HepG2 (cell line): Measurements from ENCODE around the gene OGG1. TPM values are rescaled to one million over a fixed set of nuclear protein-coding genes. Genes with fewer than 3 reads are reported as not detected.
A peak's percentile ranks its signal among the peaks of the same experiment; 100 is the strongest.

Experiments
- ASH2L ChIP-seq: fragments of 300-600, 200-600 bp; sonication (generic); IDR thresholded peaks from 2 replicates; pipeline ENCODE4 v1.7.0; 2017; ENCODE audit warnings: low read depth, mild to moderate bottlenecking, moderate library complexity, mixed read lengths, low read length; ENCODE audit not compliant: insufficient read length
- CCDC6 ChIP-seq: sonication (generic); formaldehyde crosslinking; IDR thresholded peaks from 2 replicates; pipeline ENCODE4 v1.8.1; 2022; ENCODE audit warnings: mild to moderate bottlenecking, missing genetic modification reagents, moderate library complexity
- CSRNP2 ChIP-seq: sonication (generic); formaldehyde crosslinking; conservative IDR thresholded peaks from 2 replicates; pipeline ENCODE4 v1.8.0; 2022; ENCODE audit warnings: low read depth, missing genetic modification reagents
- NFAT5 ChIP-seq: sonication (generic); formaldehyde crosslinking; IDR thresholded peaks from 2 replicates; pipeline ENCODE4 v1.4.0; 2020; ENCODE audit warnings: missing genetic modification reagents
- PITX1 ChIP-seq: sonication (generic); formaldehyde crosslinking; IDR thresholded peaks from 2 replicates; pipeline ENCODE4 v1.5.1; 2020; ENCODE audit warnings: mild to moderate bottlenecking, missing genetic modification reagents
- PRDM10 ChIP-seq: sonication (generic); formaldehyde crosslinking; IDR thresholded peaks from 2 replicates; pipeline ENCODE4 v1.4.0; 2020; ENCODE audit warnings: low read depth, missing genetic modification reagents
- SMAD1 ChIP-seq: sonication (generic); formaldehyde crosslinking; IDR thresholded peaks from 2 replicates; pipeline ENCODE4 v1.4.0; 2020; ENCODE audit warnings: missing genetic modification reagents, low read depth, mild to moderate bottlenecking, borderline replicate concordance
- SNRNP70 ChIP-seq: fragments of 200-400 bp; formaldehyde crosslinking; IDR thresholded peaks from 2 replicates; pipeline ENCODE4 v1.6.1; 2017; ENCODE audit warnings: mild to moderate bottlenecking, low read depth, low read length, moderate library complexity
- ZBTB34 ChIP-seq: sonication (generic); formaldehyde crosslinking; IDR thresholded peaks from 2 replicates; pipeline ENCODE4 v1.8.0; 2022; ENCODE audit warnings: mild to moderate bottlenecking, missing genetic modification reagents
- ZNF546 ChIP-seq: sonication (generic); formaldehyde crosslinking; conservative IDR thresholded peaks from 2 replicates; pipeline ENCODE4 v1.8.1; 2023; ENCODE audit warnings: mild to moderate bottlenecking, missing genetic modification reagents
- ZXDC ChIP-seq: sonication (generic); formaldehyde crosslinking; IDR thresholded peaks from 2 replicates; pipeline ENCODE4 v1.5.0; 2020; ENCODE audit warnings: mild to moderate bottlenecking, missing genetic modification reagents
- polyA plus RNA-seq, 8 experiments: library from polyadenylated mRNA; depleted of rRNA in 3 of 8; stranded (reverse) in 7 of 8; unstranded in 1 of 8; fragments of >200 nt; fragmentation: Illumina TruSeq in 4 of 8; extraction: Trizol in 4 of 8; gene quantifications; 2 replicates each; pipeline versions ENCODE4 v1.2.1 to v1.2.3, GENCODE V29; 2011 to 2016; ENCODE audit warnings: low read depth in 4 of 8, missing spikeins in 1 of 8, mixed read lengths in 1 of 8; ENCODE audit not compliant: insufficient read depth in 1 of 8
- total RNA-seq, 5 experiments: library from RNA; depleted of rRNA; stranded (reverse); fragments of >200 nt; fragmentation: Illumina TruSeq; extraction: Trizol; gene quantifications; 2 replicates each; pipeline ENCODE4 v1.2.3, GENCODE V29; 2016; ENCODE audit warnings: low read depth in 1 of 5

The OGG1 gene
- total and polyA plus RNA-seq, 2 of the 13 experiments (the other 11 are each of a cell fraction or from before 2014, with no cell fraction given), result 28.7 to 33.2 TPM

- peak; percentile 98 for TF ChIP-seq ASH2L
- TF ChIP-seq CCDC6 (CRISPR knock-in tag), result peak; percentile 29; the same call in 1 of the 2 replicates
- TF ChIP-seq SNRNP70, result no peak
- TF ChIP-seq PITX1 (CRISPR knock-in tag), result peak; percentile 15; the same call in 1 of the 2 replicates
- TF ChIP-seq ZNF546 (CRISPR knock-in tag), result peak; percentile 81; the same call in 1 of the 2 replicates
- no peak for TF ChIP-seq ZXDC (CRISPR knock-in tag)
- TF ChIP-seq PRDM10 (CRISPR knock-in tag), result 0 out of 2 replicates have a peak, but pooled peaks have one; percentile 42
- no peak for TF ChIP-seq NFAT5
- 0 out of 2 replicates have a peak, but pooled peaks have one; percentile 22 for TF ChIP-seq SMAD1 (CRISPR knock-in tag)
- no peak for TF ChIP-seq CSRNP2 (CRISPR knock-in tag)
- TF ChIP-seq ZBTB34 (CRISPR knock-in tag), result no peak
Observed at GRCh38 chr3:9731206-9732079, 18.3 kb upstream of the OGG1 start, which contains the start of gene BRPF1 (continued).
